Testis (tissue), 3 donors: ENCODE measurements around the gene ENTPD7. TPM values are rescaled to one million over a fixed set of nuclear protein-coding genes. Genes with fewer than 3 reads are reported as not detected.

Experiments used
- DNase-seq: peaks from one replicate; pipeline ENCODE4 v3.0.0-alpha.2; 2019
- H3K27ac ChIP-seq, 2 donors: fragments of 200-600 bp; sonication (generic); one replicate each; pipeline ENCODE4 v1.5.1; 2019
- H3K27me3 ChIP-seq: fragments of 200-600 bp; sonication (generic); one replicate; pipeline ENCODE4 v1.5.1; 2019
- H3K36me3 ChIP-seq: fragments of 200-600 bp; sonication (generic); one replicate; pipeline ENCODE4 v1.5.1; 2017; ENCODE audit warnings: low read depth; ENCODE audit errors: missing control alignments
- H3K4me1 ChIP-seq: fragments of 200-600 bp; sonication (generic); one replicate; pipeline ENCODE4 v1.5.1; 2019
- H3K4me3 ChIP-seq, 2 donors: fragments of 200-600 bp; sonication (generic); one replicate each; pipeline ENCODE4 v1.5.1; 2017 to 2019
- H3K9me3 ChIP-seq: fragments of 200-600 bp; sonication (generic); one replicate; pipeline ENCODE4 v1.5.1; 2017
- CTCF ChIP-seq, 3 experiments: fragments of 450-650 bp in 2 of 3; fragments of 200-600 bp in 1 of 3; sonication (generic) in 1 of 3; IDR thresholded peaks; one replicate each; pipeline ENCODE4 v1.5.1; 2016 to 2019; ENCODE audit warnings: antibody characterized with exemption in 3 of 3, mild to moderate bottlenecking in 2 of 3, moderate library complexity in 1 of 3
- POLR2A ChIP-seq: fragments of 450-650 bp; IDR thresholded peaks from one replicate; pipeline ENCODE4 v1.6.1; 2017; ENCODE audit warnings: antibody characterized with exemption, mild to moderate bottlenecking, moderate library complexity
- WGBS, 2 donors: methylation state at CpG; one replicate each; pipeline ENCODE4 v1.1.5; 2018; 5-methylcytosine and 5-hydroxymethylcytosine counted together
- intact Hi-C: fragments of 100-400 bp; cut with DNase I; formaldehyde crosslinking; loops from one replicate; pipeline ENCODE4 v1.15.1; 2023; ENCODE audit warnings: low total_unique reads
- polyA plus RNA-seq: library from polyadenylated mRNA; stranded (reverse); fragments of 350-450 nt; fragmentation: Illumina TruSeq; extraction: RNeasy Lipid Tissue Mini Kit (QIAGEN cat#74804); gene quantifications from one replicate; pipeline ENCODE4 v1.2.3, GENCODE V29; 2014; ENCODE audit warnings: low read depth, low replicate concordance; ENCODE audit not compliant: insufficient read depth
- total RNA-seq, 2 donors: library from RNA; depleted of rRNA; stranded (reverse); fragments of >200 nt; gene quantifications; one replicate each; pipeline ENCODE4 v1.2.3, GENCODE V29; 2016

The ENTPD7 gene
- total and polyA plus RNA-seq, 3 donors from 2014 or later: 4.0 to 6.3 (median 5.0) TPM

GRCh38 chr10:99628923-99629624 is 30.2 kb upstream of the ENTPD7 start:
- intact Hi-C loops: loop anchor here (10.0 kb wide), 1 partner anchor 194 kb away; the partner anchor contains the start of gene GOT1
- no peaks in the 10 kb centered on the region for H3K27me3 ChIP-seq
- DNase-seq: no peak
- H3K4me1 ChIP-seq: no peaks in the 10 kb centered on the region
- 81 to 88% methylated on average over 1 of the region's 1 CpG for WGBS, 2 donors
- no peaks in the 10 kb centered on the region for H3K9me3 ChIP-seq
- no peaks in the 10 kb centered on the region for H3K36me3 ChIP-seq
- H3K4me3 ChIP-seq: no peak overlapping the region
- no peak for TF ChIP-seq CTCF (IDR thresholded peaks at IDR 0.05)
- no peak for TF ChIP-seq POLR2A
- H3K27ac ChIP-seq: no peak overlapping the region

GRCh38 chr10:99629625-99629978 is 29.7 kb upstream of the ENTPD7 start:
- intact Hi-C loops: loop anchor here (10.0 kb wide), 1 partner anchor 195 kb away; the partner anchor contains the start of gene GOT1
- no peak for DNase-seq
- no peaks in the 10 kb centered on the region for H3K4me1 ChIP-seq
- no peaks in the 10 kb centered on the region for H3K36me3 ChIP-seq
- 64 to 100% methylated on average over 2 to 3 of the region's 3 CpGs for WGBS, 2 donors
- no peak overlapping the region for H3K27ac ChIP-seq
- H3K4me3 ChIP-seq: no peak overlapping the region
- no peaks in the 10 kb centered on the region for H3K9me3 ChIP-seq
- no peak for TF ChIP-seq POLR2A
- TF ChIP-seq CTCF (IDR thresholded peaks at IDR 0.05): no peak
- H3K27me3 ChIP-seq: no peaks in the 10 kb centered on the region

GRCh38 chr10:99630433-99630832 is 28.9 kb upstream of the ENTPD7 start:
- Histone ChIP-seq H3K27ac (no peak overlapping the region), H3K27me3 (no peaks in the 10 kb centered on the region), H3K9me3 (no peaks in the 10 kb centered on the region), H3K4me3 (no peak overlapping the region), H3K4me1 (no peaks in the 10 kb centered on the region), H3K36me3 (no peaks in the 10 kb centered on the region)
- WGBS, 2 donors: 23 to 52% methylated on average over 2 of the region's 2 CpGs
- peak; percentile 50 for DNase-seq
- no peak for TF ChIP-seq POLR2A
- peak in 1 of 3 experiments; percentile 22 for TF ChIP-seq CTCF (IDR thresholded peaks at IDR 0.05)
- intact Hi-C loops: no loop called here

- intact Hi-C loops: no loop called here
- no peak overlapping the region for H3K27ac ChIP-seq
- no peak for DNase-seq
Observed at GRCh38 chr10:99630991-99631390, 28.3 kb upstream of the ENTPD7 start.

More at GRCh38 chr10:99630991-99631390, 28.3 kb upstream of the ENTPD7 start:
- no peaks in the 10 kb centered on the region for H3K36me3 ChIP-seq
- no peak overlapping the region for H3K4me3 ChIP-seq
- H3K27me3 ChIP-seq: no peaks in the 10 kb centered on the region
- H3K4me1 ChIP-seq: no peaks in the 10 kb centered on the region
- H3K9me3 ChIP-seq: no peaks in the 10 kb centered on the region
- TF ChIP-seq CTCF (IDR thresholded peaks at IDR 0.05) (no peak), POLR2A (no peak)
